Cardiac fibroblast (primary cell): ENCODE measurements around the gene ESRRA.

Source experiments
- DNase-seq, 2 donors: peaks; one replicate each; pipeline versions ENCODE4 v3.0.0 to v3.0.0-alpha.2; 2010; ENCODE audit warnings: low read depth in 2 of 2
- H3K4me3 ChIP-seq, 2 donors: replicated peaks in 1 of 2; 1 replicate in 1 of 2; 2 replicates in 1 of 2; pipeline ENCODE4 v1.5.1; 2011; ENCODE audit warnings: low read depth in 2 of 2, low read length in 2 of 2, mild to moderate bottlenecking in 2 of 2, moderate library complexity in 1 of 2
- CTCF ChIP-seq: IDR thresholded peaks from one replicate; pipeline ENCODE4 v1.5.1; 2011; ENCODE audit warnings: low read depth, mild to moderate bottlenecking, low read length, inconsistent platforms

The ESRRA gene

GRCh38 chr11:64294774-64295173 lies 10.6 kb upstream of the ESRRA start:
- TF ChIP-seq CTCF = no peak
- no peak overlapping the region for H3K4me3 ChIP-seq
- peak in 1 of 2 donors; percentile 47 for DNase-seq

DNA sequence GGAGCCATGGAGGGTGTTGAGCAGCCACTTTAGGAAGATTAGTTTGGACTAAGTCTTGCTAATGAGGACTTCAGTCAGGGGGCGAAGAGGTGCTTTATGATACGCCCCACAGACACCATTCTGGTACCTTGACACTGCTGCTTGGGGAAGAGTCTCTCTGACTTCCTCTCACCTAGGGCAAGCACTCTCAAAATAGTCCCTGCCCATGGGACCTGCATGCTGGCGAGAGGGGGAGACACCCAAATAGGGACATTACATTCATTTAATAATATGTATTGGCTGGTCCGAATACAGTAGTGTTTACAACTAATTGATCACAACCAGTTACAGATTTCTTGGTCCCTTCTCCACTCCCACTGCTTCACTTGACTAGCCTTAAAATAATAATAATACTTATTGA lies 9.6 kb upstream of the ESRRA start:
- TF ChIP-seq CTCF = no peak
- DNase-seq = no peak
- H3K4me3 ChIP-seq = no peak overlapping the region

- no peak for TF ChIP-seq CTCF
- no peak overlapping the region for H3K4me3 ChIP-seq
- DNase-seq = no peak
Measured at GRCh38 chr11:64296236-64296635, 9.1 kb upstream of the ESRRA start.

DNA sequence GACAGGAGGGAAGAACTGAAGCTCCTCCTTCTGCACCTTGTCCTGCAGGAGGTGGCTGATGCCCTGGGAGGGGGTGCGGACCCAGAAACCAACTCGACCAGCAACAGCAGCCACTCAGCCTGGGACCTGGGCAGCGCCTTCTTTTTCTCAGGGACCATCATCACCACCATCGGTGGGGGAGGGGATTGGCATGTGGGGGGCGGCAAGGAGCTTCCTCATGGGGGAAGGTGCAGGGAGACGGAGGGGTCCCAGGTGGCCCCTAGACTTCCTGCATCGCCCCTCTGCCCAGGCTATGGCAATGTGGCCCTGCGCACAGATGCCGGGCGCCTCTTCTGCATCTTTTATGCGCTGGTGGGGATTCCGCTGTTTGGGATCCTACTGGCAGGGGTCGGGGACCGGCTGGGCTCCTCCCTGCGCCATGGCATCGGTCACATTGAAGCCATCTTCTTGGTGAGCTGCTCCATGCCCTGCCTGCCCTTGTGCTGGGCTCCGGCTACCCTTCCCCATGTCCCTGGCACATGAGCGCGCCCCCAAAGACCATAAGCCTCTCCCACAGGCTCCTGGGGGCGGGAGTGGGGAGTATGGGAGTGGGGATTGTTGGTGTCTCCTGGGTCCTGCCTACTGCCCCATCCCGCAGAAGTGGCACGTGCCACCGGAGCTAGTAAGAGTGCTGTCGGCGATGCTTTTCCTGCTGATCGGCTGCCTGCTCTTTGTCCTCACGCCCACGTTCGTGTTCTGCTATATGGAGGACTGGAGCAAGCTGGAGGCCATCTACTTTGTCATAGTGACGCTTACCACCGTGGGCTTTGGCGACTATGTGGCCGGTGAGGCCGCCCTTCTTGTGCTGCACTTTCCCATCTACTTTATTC lies 8.3 kb upstream of the ESRRA start:
- no peak for DNase-seq
- H3K4me3 ChIP-seq = no peak overlapping the region
- TF ChIP-seq CTCF = no peak

- no peak overlapping the region for H3K4me3 ChIP-seq
- TF ChIP-seq CTCF = no peak
- DNase-seq = no peak
Measured at GRCh38 chr11:64297699-64298358, 7.5 kb upstream of the ESRRA start.

DNA sequence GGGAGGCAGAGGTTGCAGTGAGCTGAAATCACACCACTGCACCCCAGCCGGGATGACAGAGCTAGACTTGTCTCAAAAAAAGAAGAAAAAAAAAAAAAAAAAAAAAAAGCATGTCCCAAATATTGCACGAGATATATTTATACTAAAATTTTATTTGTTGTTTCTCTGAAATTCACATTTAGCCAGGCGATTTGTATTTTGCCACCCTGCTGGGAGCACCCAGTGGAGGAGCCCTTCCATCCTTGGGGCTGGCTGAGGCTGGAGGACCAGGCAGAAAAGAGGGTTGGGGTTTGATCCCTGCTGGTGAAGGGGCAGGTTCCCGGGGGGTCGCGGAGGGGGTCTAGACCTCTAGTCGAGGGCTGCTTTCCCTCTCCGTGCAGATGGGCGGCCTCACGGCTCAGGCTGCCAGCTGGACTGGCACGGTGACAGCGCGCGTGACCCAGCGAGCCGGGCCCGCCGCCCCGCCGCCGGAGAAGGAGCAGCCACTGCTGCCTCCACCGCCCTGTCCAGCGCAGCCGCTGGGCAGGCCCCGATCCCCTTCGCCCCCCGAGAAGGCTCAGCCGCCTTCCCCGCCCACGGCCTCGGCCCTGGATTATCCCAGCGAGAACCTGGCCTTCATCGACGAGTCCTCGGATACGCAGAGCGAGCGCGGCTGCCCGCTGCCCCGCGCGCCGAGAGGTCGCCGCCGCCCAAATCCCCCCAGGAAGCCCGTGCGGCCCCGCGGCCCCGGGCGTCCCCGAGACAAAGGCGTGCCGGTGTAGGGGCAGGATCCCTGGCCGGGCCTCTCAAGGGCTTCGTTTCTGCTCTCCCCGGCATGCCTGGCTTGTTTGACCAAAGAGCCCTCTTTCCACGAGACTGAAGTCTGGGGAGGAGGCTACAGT lies 6.1 kb upstream of the ESRRA start:
- DNase-seq = peak in 1 of 2 donors; percentile 41
- TF ChIP-seq CTCF = no peak
- H3K4me3 ChIP-seq = peak overlapping the region in 1 of 2 donors; percentile 21
